ENCODE measurements around the gene HPSE2. TPM values are rescaled to one million over a fixed set of nuclear protein-coding genes. Genes with fewer than 3 reads are reported as not detected.

HPSE2 gene
- total and polyA plus RNA-seq, 2 of the 8 experiments (the other 6 are each of a cell fraction or from before 2014, with no cell fraction given) = 0.41 to 0.58 TPM

DNA sequence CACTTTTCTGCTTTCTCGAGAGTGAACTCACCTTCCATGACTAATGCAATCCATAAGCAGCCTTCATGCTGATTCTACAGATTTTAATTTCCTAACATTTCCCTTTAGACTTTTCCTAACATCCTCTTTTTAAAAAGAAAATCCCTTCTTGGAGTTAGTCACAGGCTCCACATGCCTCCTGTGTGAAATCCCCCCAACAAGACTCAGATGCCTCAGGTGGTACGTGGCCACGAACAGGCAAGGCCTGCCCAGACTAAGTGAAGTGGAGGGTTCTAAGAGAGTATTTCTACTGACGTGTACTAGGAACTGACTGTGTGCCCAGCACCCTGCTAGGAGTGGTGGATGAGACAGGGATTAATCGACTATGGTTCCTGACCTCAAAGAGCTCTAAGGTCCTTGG lies 663.1 kb downstream of the HPSE2 start:
- ChIA-PET POLR2A (ENCODE audit: partially characterized antibody) (no interaction called here), CTCF (ENCODE audit: partially characterized antibody) (no interaction called here)
- Histone ChIP-seq H3K14ac (ENCODE audit: insufficient read length) (no peak overlapping the region), H3K9ac (replicated peaks in 1 of 4; ENCODE audit: extremely low read depth in 1 of 4, low read depth in 3 of 4, low read length in 3 of 4) (no peak overlapping the region), H3K56ac (replicated peaks; ENCODE audit: insufficient read length, low read depth, low read length) (no peak overlapping the region), H4K91ac (replicated peaks; ENCODE audit: insufficient read length, low read length) (no peak overlapping the region), H3K79me2 (ENCODE audit: control insufficient read depth in 1 of 2, insufficient read depth in 2 of 2, low read length in 2 of 2) (no peaks in the 10 kb centered on the region), H4K5ac (ENCODE audit: insufficient read length, low read depth, low read length) (no peak overlapping the region), H3K9me3 (ENCODE audit: insufficient read depth in 2 of 2, low read depth in 1 of 2, low read length in 1 of 2) (no peaks in the 10 kb centered on the region), H2BK12ac (ENCODE audit: low read depth, low read length) (no peak overlapping the region), H3K27ac (ENCODE audit: low read depth, low read length) (no peak overlapping the region), H2AK5ac (ENCODE audit: low read depth, low read length) (no peak overlapping the region), H2BK20ac (ENCODE audit: low read length) (no peak overlapping the region), H4K20me1 (replicated peaks in 1 of 2; ENCODE audit: control insufficient read depth in 1 of 2, insufficient read depth in 2 of 2, low read length in 2 of 2) (no peaks in the 10 kb centered on the region), H4K8ac (ENCODE audit: extremely low read depth, insufficient read depth, low read length) (no peak overlapping the region), H2BK120ac (replicated peaks; ENCODE audit: low read depth, low read length) (no peak overlapping the region), H3K18ac (ENCODE audit: extremely low read depth, low read length) (no peak overlapping the region), H3K4me2 (ENCODE audit: insufficient read depth in 1 of 2, low read depth in 2 of 2, low read length in 2 of 2) (no peak overlapping the region), H3K4me1 (replicated peaks in 1 of 4; ENCODE audit: control insufficient read depth in 3 of 4, insufficient read depth in 4 of 4, low read length in 3 of 4) (no peaks in the 10 kb centered on the region), H3K23ac (ENCODE audit: insufficient read length) (no peak overlapping the region), H3K27me3 (replicated peaks in 1 of 4; ENCODE audit: control insufficient read depth in 3 of 4, extremely low read depth in 1 of 4, insufficient read depth in 3 of 4, low read length in 3 of 4) (no peaks in the 10 kb centered on the region), H2BK15ac (ENCODE audit: low read length) (no peak overlapping the region), H3K4me3 (ENCODE audit: extremely low read depth in 1 of 4, insufficient read depth in 2 of 4, low read depth in 3 of 4, low read length in 4 of 4) (no peak overlapping the region), H2BK5ac (ENCODE audit: low read depth, low read length) (no peak overlapping the region), H3K36me3 (ENCODE audit: control insufficient read depth in 2 of 4, insufficient read depth in 4 of 4, low read length in 3 of 4) (no peaks in the 10 kb centered on the region), H3K79me1 (ENCODE audit: low read depth, low read length) (no peaks in the 10 kb centered on the region), H2AFZ (ENCODE audit: low read length) (no peak overlapping the region), H3K23me2 (ENCODE audit: low read depth, low read length) (no peaks in the 10 kb centered on the region), H3K4ac (replicated peaks; ENCODE audit: insufficient read length, low read depth, low read length) (no peak overlapping the region)
- no peak for FAIRE-seq
- 77% methylated on average over 5 of the region's 5 CpGs; no CpG with 5 or more reads in 1 of the 2 experiments for WGBS, 2 experiments (ENCODE audit: extremely low coverage in 1 of 2, insufficient coverage in 1 of 2, insufficient read length in 1 of 2, insufficient replicate concordance in 2 of 2, low coverage in 1 of 2, low lambda C conversion rate in 2 of 2, missing lambda C conversion rate in 1 of 2)
- no peak for DNase-seq (ENCODE audit: low read depth in 1 of 2, low spot score in 2 of 2)
- TF ChIP-seq KDM4A (IDR thresholded peaks at IDR 0.05; ENCODE audit: low read depth, low read length, severe bottlenecking) (no peak), BRCA1 (IDR thresholded peaks at IDR 0.05; ENCODE audit: low read depth, low read length) (no peak), RBBP5 (IDR thresholded peaks at IDR 0.05; ENCODE audit: borderline replicate concordance, low read depth, low read length) (no peak), EP300 (IDR thresholded peaks at IDR 0.05; ENCODE audit: borderline replicate concordance in 1 of 2, low read depth in 2 of 2, low read length in 2 of 2) (no peak)

Measured in H1 (cell line).